Measurements from ENCODE around the gene CEACAM21. TPM values are rescaled to one million over a fixed set of nuclear protein-coding genes. Genes with fewer than 3 reads are reported as not detected.

CEACAM21 gene
- total RNA-seq, 1 donor from 2014 or later, result 12.0 TPM

DNA sequence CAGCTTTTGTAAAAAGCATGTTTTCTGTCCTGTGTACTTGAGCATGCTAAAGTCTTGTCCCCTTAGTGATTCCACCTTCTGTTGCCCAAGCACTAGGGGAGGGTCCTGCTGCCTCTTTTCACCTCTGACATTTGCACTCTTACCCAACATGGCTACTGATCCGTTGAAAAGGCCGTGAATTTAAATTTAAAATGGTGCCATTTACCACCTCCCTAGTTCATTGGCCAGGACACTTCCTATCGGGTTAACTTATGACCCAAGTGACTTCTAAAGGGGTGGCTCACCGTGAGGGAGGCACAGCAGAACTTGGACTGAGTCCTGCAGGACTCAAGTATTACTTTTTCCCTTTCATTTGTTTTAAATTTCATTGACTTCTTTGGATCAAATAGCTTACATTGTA, 33.3 kb upstream of the CEACAM21 start:
- intact Hi-C loops (cut with micrococcal nuclease), result loop anchor here (1.0 to 10.0 kb wide), 6 partner anchors 10 to 342 kb away; partner anchors contain the start of gene ARHGEF1
- DNase-seq (no peak), ATAC-seq (ENCODE audit: low read depth) (no peak)
- TF ChIP-seq, protein P1, sequence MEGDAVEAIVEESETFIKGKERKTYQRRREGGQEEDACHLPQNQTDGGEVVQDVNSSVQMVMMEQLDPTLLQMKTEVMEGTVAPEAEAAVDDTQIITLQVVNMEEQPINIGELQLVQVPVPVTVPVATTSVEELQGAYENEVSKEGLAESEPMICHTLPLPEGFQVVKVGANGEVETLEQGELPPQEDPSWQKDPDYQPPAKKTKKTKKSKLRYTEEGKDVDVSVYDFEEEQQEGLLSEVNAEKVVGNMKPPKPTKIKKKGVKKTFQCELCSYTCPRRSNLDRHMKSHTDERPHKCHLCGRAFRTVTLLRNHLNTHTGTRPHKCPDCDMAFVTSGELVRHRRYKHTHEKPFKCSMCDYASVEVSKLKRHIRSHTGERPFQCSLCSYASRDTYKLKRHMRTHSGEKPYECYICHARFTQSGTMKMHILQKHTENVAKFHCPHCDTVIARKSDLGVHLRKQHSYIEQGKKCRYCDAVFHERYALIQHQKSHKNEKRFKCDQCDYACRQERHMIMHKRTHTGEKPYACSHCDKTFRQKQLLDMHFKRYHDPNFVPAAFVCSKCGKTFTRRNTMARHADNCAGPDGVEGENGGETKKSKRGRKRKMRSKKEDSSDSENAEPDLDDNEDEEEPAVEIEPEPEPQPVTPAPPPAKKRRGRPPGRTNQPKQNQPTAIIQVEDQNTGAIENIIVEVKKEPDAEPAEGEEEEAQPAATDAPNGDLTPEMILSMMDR (IDR thresholded peaks at IDR 0.05), result no peak
- POLR2A ChIA-PET, result interaction anchor here (0.6 to 2.3 kb wide), 5 partner anchors 9 to 191 kb away, joined by 3 to 11 read pairs (median 6); no protein-coding TSS in a partner anchor
- peaks cover 10% of the 10 kb centered on the region for H3K36me3 Mint-ChIP-seq (ENCODE audit: low read depth)
- peak overlapping the region; percentile 57 for H3K27ac Mint-ChIP-seq
- no peaks in the 10 kb centered on the region for H3K27me3 Mint-ChIP-seq
- H3K4me3 Mint-ChIP-seq, result no peak overlapping the region
- H3K4me1 Mint-ChIP-seq, result peaks cover 59% of the 10 kb centered on the region
- CTCF ChIA-PET, result interaction anchor here (0.6 to 7.3 kb wide), 11 partner anchors 10 to 103 kb away, joined by 3 to 104 read pairs (median 4); partner anchors contain the start of gene DMAC2
- H3K9me3 Mint-ChIP-seq, result no peaks in the 10 kb centered on the region

- no peak for DNase-seq
- ChIA-PET POLR2A (no interaction called here), CTCF (interaction anchor here (1.0 to 7.3 kb wide), 6 partner anchors 10 to 94 kb away, joined by 4 to 104 read pairs (median 12); no protein-coding TSS in a partner anchor)
- Mint-ChIP-seq H3K4me3 (no peak overlapping the region), H3K4me1 (peaks cover 61% of the 10 kb centered on the region), H3K27me3 (no peaks in the 10 kb centered on the region), H3K36me3 (ENCODE audit: low read depth) (peaks cover 10% of the 10 kb centered on the region), H3K27ac (no peak overlapping the region), H3K9me3 (no peaks in the 10 kb centered on the region)
- intact Hi-C loops (cut with micrococcal nuclease), result loop anchor here (2.0 to 10.0 kb wide), 2 partner anchors 51 to 341 kb away; partner anchors contain the start of gene ARHGEF1
- no peak for ATAC-seq (ENCODE audit: low read depth)
- TF ChIP-seq, protein P1 (IDR thresholded peaks at IDR 0.05), result no peak
Observed at GRCh38 chr19:41543582-41543981, 32.4 kb upstream of the CEACAM21 start.

DNA sequence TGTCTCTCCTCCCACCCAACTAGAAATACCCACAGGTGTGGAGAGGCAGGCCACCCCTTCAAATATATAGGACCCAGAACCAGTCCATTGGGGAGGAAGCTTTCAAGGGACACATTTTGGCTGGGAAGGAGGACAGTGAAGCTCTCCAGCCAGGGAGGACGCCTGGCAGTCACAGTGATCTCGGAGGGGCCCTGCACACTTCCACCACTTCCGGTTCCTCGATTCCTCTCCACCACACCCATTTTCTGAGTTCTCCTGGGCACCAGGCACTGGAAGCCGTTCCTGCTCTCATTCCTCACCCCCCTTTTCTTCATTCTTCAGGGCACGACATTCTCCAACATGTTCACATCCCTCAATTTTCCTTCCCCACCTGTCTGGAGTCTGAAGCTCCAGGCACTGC, 30.4 kb upstream of the CEACAM21 start:
- POLR2A ChIA-PET, result interaction anchor here (0.7 to 5.1 kb wide), 13 partner anchors 9 to 282 kb away, joined by 3 to 72 read pairs (median 8); partner anchors contain the start of gene HNRNPUL1
- peak overlapping the region; percentile 84 for H3K4me3 Mint-ChIP-seq
- TF ChIP-seq, protein P1 (IDR thresholded peaks at IDR 0.05), result no peak
- CTCF ChIA-PET, result interaction anchor here (0.9 to 5.2 kb wide), 7 partner anchors 9 to 96 kb away, joined by 3 to 60 read pairs (median 7); no protein-coding TSS in a partner anchor
- no peaks in the 10 kb centered on the region for H3K9me3 Mint-ChIP-seq
- H3K27me3 Mint-ChIP-seq, result no peaks in the 10 kb centered on the region
- peaks cover 6% of the 10 kb centered on the region for H3K36me3 Mint-ChIP-seq (ENCODE audit: low read depth)
- intact Hi-C loops (cut with micrococcal nuclease), result loop anchor here (10.0 kb wide), 1 partner anchor 339 kb away; the partner anchor contains the start of gene ARHGEF1
- no peak for DNase-seq
- peak overlapping the region; percentile 99 for H3K27ac Mint-ChIP-seq
- H3K4me1 Mint-ChIP-seq, result peaks cover 74% of the 10 kb centered on the region
- no peak for ATAC-seq (ENCODE audit: low read depth)

DNA sequence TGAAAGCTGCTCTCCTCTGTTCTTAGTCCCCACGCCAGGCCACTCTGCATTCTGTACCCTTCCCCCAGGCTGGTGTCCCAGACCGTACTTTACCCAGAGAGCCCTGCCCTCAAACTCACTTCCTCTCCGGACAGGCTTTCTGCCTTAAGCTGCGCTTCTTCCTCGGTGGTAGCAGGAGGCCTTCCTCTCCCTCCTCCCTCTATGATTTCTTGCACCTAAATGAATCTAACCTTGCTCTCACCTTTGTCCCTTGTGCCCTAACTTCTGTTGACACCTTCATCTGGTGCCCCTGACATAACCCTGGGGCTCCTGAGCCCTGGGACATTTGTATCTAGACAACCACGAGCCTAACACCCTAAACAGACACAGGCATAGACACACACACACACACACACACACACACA, 29.6 kb upstream of the CEACAM21 start:
- ChIA-PET CTCF (interaction anchor here (0.9 to 5.2 kb wide), 7 partner anchors 8 to 97 kb away, joined by 3 to 60 read pairs (median 7); no protein-coding TSS in a partner anchor), POLR2A (interaction anchor here (0.5 to 5.1 kb wide), 19 partner anchors 8 to 245 kb away, joined by 3 to 72 read pairs (median 5); partner anchors contain the start of genes B9D2, CEACAM21 and DMAC2)
- Mint-ChIP-seq H3K9me3 (no peaks in the 10 kb centered on the region), H3K4me3 (peak overlapping the region; percentile 84), H3K36me3 (ENCODE audit: low read depth) (peaks cover 7% of the 10 kb centered on the region), H3K4me1 (peaks cover 82% of the 10 kb centered on the region), H3K27me3 (no peaks in the 10 kb centered on the region), H3K27ac (peak overlapping the region; percentile 99)
- intact Hi-C loops (cut with micrococcal nuclease), result loop anchor here (1.0 to 10.0 kb wide), 2 partner anchors 9 to 338 kb away; partner anchors contain the start of gene ARHGEF1
- TF ChIP-seq, protein P1 (IDR thresholded peaks at IDR 0.05), result no peak
- ATAC-seq (ENCODE audit: low read depth), result peak; percentile 70
- DNase-seq, result no peak

- Mint-ChIP-seq H3K4me1 (peaks cover 88% of the 10 kb centered on the region), H3K36me3 (ENCODE audit: low read depth) (peaks cover 11% of the 10 kb centered on the region), H3K4me3 (peak overlapping the region; percentile 84), H3K27me3 (no peaks in the 10 kb centered on the region), H3K27ac (peak overlapping the region; percentile 99), H3K9me3 (no peaks in the 10 kb centered on the region)
- TF ChIP-seq, protein P1 (IDR thresholded peaks at IDR 0.05), result no peak
- intact Hi-C loops (cut with micrococcal nuclease), result loop anchor here (1.0 to 10.0 kb wide), 2 partner anchors 8 to 338 kb away; partner anchors contain the start of gene ARHGEF1
- DNase-seq (no peak), ATAC-seq (ENCODE audit: low read depth) (no peak)
- ChIA-PET POLR2A (interaction anchor here (0.5 to 5.1 kb wide), 19 partner anchors 8 to 1108 kb away, joined by 3 to 72 read pairs (median 7); partner anchors contain the start of genes CEACAM21, DEDD2 and DMAC2), CTCF (interaction anchor here (1.1 to 5.2 kb wide), 6 partner anchors 7 to 98 kb away, joined by 3 to 60 read pairs (median 10); no protein-coding TSS in a partner anchor)
Observed at GRCh38 chr19:41546961-41547360, 29.0 kb upstream of the CEACAM21 start.

Data from activated B cell treated with CpG ODN at 0.5 μM for 24 hours (primary cell).